RWPE1 (cell line): ENCODE measurements around the gene MUC2.

ENCODE experiments used
- CTCF ChIA-PET: fragments of 350-600 bp; sonication (Branson Sonifier 250); formaldehyde crosslinking; extraction: SDS; loops from one replicate; lab custom pipeline; 2021; lab: Yijun Ruan, JAX
- POLR2A ChIA-PET: fragments of 400-600 bp; formaldehyde crosslinking; extraction: SDS; loops from one replicate; lab custom pipeline; 2020; ENCODE audit warnings: antibody characterized with exemption; ENCODE audit not compliant: low non-redundant PET; lab: Yijun Ruan, JAX
- DNase-seq: peaks from one replicate; pipeline ENCODE4 v3.0.0; 2012; ENCODE audit warnings: low spot score
- H3K27ac ChIP-seq: fragments of 450-650 bp; 2 replicates; pipeline ENCODE4 v1.5.1; 2017
- TF ChIP-seq, protein P1 (sequence below): fragments of 450-650 bp; conservative IDR thresholded peaks from 2 replicates; pipeline ENCODE4 v1.5.1; 2017; ENCODE audit warnings: low read depth, mild to moderate bottlenecking

The MUC2 gene

DNA sequence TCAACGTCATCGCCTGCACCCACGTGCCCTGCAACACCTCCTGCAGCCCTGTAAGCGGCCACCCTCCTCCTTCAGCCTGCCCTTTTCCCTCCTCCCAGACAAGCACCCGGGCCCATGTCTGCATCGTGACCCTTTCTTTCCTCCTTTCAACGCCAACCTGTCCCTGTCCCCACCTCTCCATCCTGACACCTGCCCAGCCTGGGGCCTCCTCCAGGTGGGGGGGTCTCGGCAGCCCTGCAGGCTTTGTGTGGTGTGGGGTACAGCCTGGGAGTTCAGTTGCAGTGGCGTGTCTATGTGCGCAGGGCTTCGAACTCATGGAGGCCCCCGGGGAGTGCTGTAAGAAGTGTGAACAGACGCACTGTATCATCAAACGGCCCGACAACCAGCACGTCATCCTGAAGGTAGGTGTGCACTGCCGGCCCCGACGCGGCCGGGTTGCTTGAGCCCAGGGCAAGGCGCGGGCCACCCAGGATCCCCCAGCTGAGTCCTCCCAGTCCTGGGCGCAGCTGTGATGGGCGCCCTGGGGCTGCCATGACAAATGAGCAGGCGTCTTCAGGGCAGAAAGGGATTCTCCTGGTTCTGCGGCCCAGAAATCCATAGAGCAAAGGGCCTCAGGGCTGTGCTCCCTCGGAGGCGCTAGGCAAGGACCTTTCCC is 33.7 kb downstream of the MUC2 start:
- CTCF ChIA-PET, result no interaction called here
- no peak overlapping the region for H3K27ac ChIP-seq
- POLR2A ChIA-PET, result no interaction called here
- TF ChIP-seq, protein P1, sequence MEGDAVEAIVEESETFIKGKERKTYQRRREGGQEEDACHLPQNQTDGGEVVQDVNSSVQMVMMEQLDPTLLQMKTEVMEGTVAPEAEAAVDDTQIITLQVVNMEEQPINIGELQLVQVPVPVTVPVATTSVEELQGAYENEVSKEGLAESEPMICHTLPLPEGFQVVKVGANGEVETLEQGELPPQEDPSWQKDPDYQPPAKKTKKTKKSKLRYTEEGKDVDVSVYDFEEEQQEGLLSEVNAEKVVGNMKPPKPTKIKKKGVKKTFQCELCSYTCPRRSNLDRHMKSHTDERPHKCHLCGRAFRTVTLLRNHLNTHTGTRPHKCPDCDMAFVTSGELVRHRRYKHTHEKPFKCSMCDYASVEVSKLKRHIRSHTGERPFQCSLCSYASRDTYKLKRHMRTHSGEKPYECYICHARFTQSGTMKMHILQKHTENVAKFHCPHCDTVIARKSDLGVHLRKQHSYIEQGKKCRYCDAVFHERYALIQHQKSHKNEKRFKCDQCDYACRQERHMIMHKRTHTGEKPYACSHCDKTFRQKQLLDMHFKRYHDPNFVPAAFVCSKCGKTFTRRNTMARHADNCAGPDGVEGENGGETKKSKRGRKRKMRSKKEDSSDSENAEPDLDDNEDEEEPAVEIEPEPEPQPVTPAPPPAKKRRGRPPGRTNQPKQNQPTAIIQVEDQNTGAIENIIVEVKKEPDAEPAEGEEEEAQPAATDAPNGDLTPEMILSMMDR, result no peak
- DNase-seq, result no peak

DNA sequence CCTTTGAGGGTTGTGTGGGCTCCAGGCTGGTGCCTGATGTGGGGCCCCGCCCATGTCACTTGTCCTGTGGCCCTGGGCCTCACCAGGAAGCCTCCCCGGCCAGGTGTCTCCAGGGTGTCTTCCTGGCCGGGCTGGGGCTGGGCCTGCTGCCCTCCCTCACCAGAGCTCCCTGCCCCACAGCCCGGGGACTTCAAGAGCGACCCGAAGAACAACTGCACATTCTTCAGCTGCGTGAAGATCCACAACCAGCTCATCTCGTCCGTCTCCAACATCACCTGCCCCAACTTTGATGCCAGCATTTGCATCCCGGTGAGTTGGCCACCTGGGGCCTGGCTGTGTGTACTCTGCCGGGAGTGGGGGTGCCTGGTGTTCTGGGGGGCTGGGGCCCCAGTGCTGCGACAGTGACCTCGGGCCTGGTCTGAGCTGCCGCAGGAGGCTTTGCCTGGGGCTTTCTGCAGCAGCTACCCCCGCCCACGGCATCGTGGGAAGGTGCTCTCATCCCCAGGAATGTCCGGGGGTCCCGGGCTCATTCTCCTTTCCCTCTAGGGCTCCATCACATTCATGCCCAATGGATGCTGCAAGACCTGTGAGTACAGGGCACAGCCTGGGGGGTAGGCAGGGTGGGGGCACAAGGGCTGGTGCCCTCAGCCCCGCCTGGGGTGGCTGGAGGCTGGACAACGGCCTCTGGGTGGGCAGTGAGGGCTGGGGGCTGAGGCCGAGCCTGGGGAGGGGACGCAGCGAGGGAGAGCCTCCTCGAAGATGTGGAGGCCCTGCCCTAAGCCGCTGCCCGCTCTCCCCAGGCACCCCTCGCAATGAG is 34.6 kb downstream of the MUC2 start:
- ChIA-PET CTCF (interaction anchor here (0.6 to 0.7 kb wide), 2 partner anchors 113 to 329 kb away, joined by 3 read pairs; no protein-coding TSS in a partner anchor), POLR2A (no interaction called here)
- TF ChIP-seq, protein P1, result no peak
- DNase-seq, result no peak
- no peak overlapping the region for H3K27ac ChIP-seq

DNA sequence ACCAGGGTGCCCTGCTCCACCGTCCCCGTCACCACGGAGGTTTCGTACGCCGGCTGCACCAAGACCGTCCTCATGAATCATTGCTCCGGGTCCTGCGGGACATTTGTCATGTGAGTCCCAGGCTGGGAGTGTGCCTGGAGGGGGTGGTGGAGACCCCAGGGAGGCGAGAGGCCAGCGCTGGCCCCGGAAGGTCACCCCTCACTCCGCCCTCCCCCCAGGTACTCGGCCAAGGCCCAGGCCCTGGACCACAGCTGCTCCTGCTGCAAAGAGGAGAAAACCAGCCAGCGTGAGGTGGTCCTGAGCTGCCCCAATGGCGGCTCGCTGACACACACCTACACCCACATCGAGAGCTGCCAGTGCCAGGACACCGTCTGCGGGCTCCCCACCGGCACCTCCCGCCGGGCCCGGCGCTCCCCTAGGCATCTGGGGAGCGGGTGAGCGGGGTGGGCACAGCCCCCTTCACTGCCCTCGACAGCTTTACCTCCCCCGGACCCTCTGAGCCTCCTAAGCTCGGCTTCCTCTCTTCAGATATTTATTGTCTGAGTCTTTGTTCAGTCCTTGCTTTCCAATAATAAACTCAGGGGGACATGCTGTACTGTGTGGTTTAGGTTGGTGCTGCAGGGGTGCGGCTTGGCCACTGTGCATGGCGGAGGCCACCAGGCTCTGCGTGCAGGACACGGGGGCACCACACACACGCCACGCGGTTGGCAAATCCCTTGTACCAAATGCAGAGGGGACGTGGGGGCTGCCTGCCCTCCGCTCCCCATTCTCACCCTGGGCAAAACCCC is 35.4 kb downstream of the MUC2 start:
- H3K27ac ChIP-seq, result no peak overlapping the region
- DNase-seq, result no peak
- TF ChIP-seq, protein P1, result no peak
- ChIA-PET POLR2A (no interaction called here), CTCF (interaction anchor here (0.6 kb wide), 2 partner anchors 114 to 166 kb away, joined by 3 read pairs; no protein-coding TSS in a partner anchor)

DNA sequence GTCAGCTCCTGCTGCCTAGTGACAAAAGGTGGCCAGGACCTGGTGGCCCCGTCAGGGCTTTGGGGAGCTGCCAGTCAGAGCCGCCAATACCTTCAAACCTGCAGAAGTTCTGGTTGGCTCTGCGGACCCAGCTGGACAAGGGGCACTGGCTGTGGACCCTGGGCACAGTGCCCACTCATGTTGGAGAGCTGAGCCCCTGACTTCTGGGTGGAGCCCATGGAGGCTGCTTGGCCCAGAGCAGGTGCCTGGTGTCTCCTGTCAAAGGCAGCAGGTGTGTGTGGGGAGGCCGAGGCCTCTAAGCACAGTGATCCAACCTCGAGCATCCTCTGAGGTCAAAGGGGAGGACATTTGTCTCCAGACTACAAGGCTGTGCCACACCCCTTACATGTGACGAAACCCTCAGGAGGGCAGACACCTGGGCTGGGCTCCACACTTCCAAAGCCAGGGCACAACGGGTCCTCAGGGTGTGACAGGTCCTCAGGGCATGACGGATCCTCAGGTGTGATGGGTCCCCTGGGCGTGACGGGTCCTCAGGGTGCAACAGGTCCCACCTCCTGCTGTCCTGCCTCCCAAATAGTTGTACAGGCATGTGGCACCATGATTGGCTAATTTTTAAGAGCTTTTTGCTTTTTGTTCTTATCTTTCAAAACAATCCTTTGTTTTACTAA is 37.0 kb downstream of the MUC2 start:
- POLR2A ChIA-PET, result no interaction called here
- CTCF ChIA-PET, result no interaction called here
- H3K27ac ChIP-seq, result no peak overlapping the region
- no peak for DNase-seq
- TF ChIP-seq, protein P1, result no peak

DNA sequence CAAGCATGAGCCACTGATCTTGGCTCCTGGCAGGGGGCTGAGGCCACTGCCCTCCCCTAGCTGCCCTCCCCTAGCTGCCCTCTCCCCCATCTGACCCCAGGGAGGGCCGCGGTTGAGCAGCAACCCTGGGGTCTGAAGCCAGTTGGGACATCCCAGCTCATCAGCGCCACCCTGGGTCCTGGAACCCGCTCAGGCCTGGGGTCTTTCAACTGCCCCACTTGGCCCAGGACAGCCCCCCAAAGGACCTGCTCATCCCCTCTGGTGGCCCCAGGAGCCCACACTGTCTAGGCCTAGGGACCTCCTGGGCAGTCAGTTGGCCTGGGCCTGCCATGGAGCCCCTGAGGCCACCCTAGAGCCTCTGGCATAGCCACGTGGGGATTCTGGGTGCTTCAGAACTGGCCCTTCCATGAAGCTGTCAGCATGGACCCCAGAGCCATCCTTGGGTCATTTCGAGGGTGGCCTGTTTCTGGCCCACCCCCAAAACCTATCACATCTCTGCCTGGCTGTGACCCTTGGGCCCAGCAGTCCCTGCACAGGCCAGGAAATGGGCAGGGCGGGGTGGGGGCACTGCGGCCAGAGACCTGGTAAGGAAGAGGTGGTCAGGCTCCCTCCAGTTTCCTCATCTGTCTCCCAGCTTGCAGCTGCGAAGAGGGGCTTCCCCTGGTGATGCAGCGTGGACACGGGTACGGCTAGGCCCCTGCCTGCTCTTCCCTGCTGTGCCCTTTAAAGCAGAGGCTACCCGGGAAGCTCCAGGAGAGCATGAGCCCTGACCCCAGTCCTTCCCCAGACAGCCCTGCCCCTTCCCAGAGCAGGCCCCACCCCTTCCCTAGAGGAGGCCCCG is 37.9 kb downstream of the MUC2 start:
- TF ChIP-seq, protein P1, result no peak
- CTCF ChIA-PET, result no interaction called here
- no peak for DNase-seq
- H3K27ac ChIP-seq, result no peak overlapping the region
- POLR2A ChIA-PET, result no interaction called here
